GM12878 (cell line): Measurements from ENCODE around the gene TADA1. TPM values are rescaled to one million over a fixed set of nuclear protein-coding genes. Genes with fewer than 3 reads are reported as not detected.

Experiments
- ATAC-seq: fragments of 200-7000 bp; cut with Tn5 transposase; 3 replicates; pipeline ENCODE4 v1.9.1; 2020; ENCODE audit warnings: mild to moderate bottlenecking, moderate library complexity
- BruUV-seq: library from RNA; stranded (reverse); fragments of 400-500 nt; replicated peaks from 2 replicates; lab custom pipeline; 2021; lab: Mats Ljungman, UMichigan
- CTCF ChIA-PET: fragments of 300-600 bp; sonication (Branson Sonifier 250); formaldehyde crosslinking; extraction: SDS; loops from one replicate; lab custom pipeline; 2021; ENCODE audit warnings: inconsistent platforms; lab: Yijun Ruan, JAX
- POLR2A ChIA-PET: fragments of 350-600 bp; formaldehyde crosslinking; extraction: SDS; loops from one replicate; lab custom pipeline; 2021; ENCODE audit warnings: inconsistent platforms; lab: Charles Lee
- RAD21 ChIA-PET: fragments of 300-600 bp; sonication (Branson Sonifier 250); formaldehyde crosslinking; loops from one replicate; lab custom pipeline; 2023; ENCODE audit warnings: antibody characterized with exemption; ENCODE audit not compliant: unreplicated experiment; lab: Charles Lee
- SMC1A ChIA-PET: fragments of 300-600 bp; sonication (Branson Sonifier 250); formaldehyde crosslinking; loops from one replicate; lab custom pipeline; 2023; ENCODE audit not compliant: unreplicated experiment, uncharacterized antibody; lab: Charles Lee
- DNase-seq: peaks from one replicate; pipeline ENCODE4 v3.0.0-alpha.2; 2011; ENCODE audit warnings: low read depth, low spot score
- FAIRE-seq: peaks from 3 replicates; lab custom pipeline; 2011; peaks lifted over from hg19 to GRCh38; lab: Jason Lieb, UNC
- H2AFZ ChIP-seq: 2 replicates; pipeline ENCODE4 v1.6.0; 2011; ENCODE audit warnings: low read depth, low read length, control low read depth; ENCODE audit not compliant: control insufficient read depth
- H3K27ac ChIP-seq: 2 replicates; pipeline ENCODE4 v1.5.1; 2011; ENCODE audit warnings: control low read depth; ENCODE audit not compliant: control insufficient read depth, insufficient read depth
- H3K27me3 ChIP-seq, 2 experiments: replicated peaks in 1 of 2; 2 replicates each; pipeline versions ENCODE4 v1.6.0 to v1.6.1; 2011; ENCODE audit warnings: low read length in 1 of 2; ENCODE audit not compliant: control insufficient read depth in 2 of 2, insufficient read depth in 2 of 2
- H3K36me3 ChIP-seq, 2 experiments: 2 replicates each; pipeline ENCODE4 v1.5.1; 2011; ENCODE audit warnings: low read length in 1 of 2; ENCODE audit not compliant: control insufficient read depth in 2 of 2, insufficient read depth in 2 of 2
- H3K4me1 ChIP-seq: 2 replicates; pipeline ENCODE4 v1.6.1; 2011; ENCODE audit warnings: mild to moderate bottlenecking, low read length, moderate library complexity, mixed read lengths; ENCODE audit not compliant: control insufficient read depth, insufficient read depth
- H3K4me2 ChIP-seq: 2 replicates; pipeline ENCODE4 v1.6.0; 2011; ENCODE audit warnings: control low read depth; ENCODE audit not compliant: control insufficient read depth, insufficient read depth
- H3K4me3 ChIP-seq: fragments of 200-600 bp; sonication (generic); 2 replicates; pipeline ENCODE4 v1.5.1; 2016
- H3K79me2 ChIP-seq: 2 replicates; pipeline ENCODE4 v1.6.0; 2011; ENCODE audit warnings: low read length; ENCODE audit not compliant: control insufficient read depth, insufficient read depth
- H3K9ac ChIP-seq: 2 replicates; pipeline ENCODE4 v1.8.0; 2011; ENCODE audit warnings: low read length, control low read depth, mixed read lengths; ENCODE audit not compliant: control insufficient read depth, insufficient read depth
- H3K9me3 ChIP-seq: replicated peaks from 3 replicates; pipeline ENCODE4 v1.5.1; 2011; ENCODE audit warnings: mild to moderate bottlenecking, low read length; ENCODE audit not compliant: control insufficient read depth, insufficient read depth
- H4K20me1 ChIP-seq: 2 replicates; pipeline ENCODE4 v1.6.0; 2011; ENCODE audit not compliant: control insufficient read depth, insufficient read depth
- GABPA ChIP-seq: IDR thresholded peaks from 2 replicates; pipeline ENCODE4 v1.6.1; 2014; ENCODE audit warnings: antibody characterized with exemption, low read depth, mild to moderate bottlenecking, inconsistent platforms
- IRF4 ChIP-seq: IDR thresholded peaks from 2 replicates; pipeline ENCODE4 v1.6.1; 2011; ENCODE audit warnings: low read depth, low read length
- LARP7 ChIP-seq: fragments of 450-650 bp; IDR thresholded peaks from 2 replicates; pipeline ENCODE4 v1.6.1; 2017; ENCODE audit warnings: mild to moderate bottlenecking
- NR2C2 ChIP-seq: IDR thresholded peaks from 2 replicates; pipeline ENCODE4 v1.6.1; 2011; ENCODE audit warnings: borderline replicate concordance, low read depth; ENCODE audit not compliant: control insufficient read depth, insufficient read length
- PKNOX1 ChIP-seq: fragments of 450-650 bp; IDR thresholded peaks from 2 replicates; pipeline ENCODE4 v1.6.1; 2016; ENCODE audit warnings: mild to moderate bottlenecking
- PML ChIP-seq: IDR thresholded peaks from 2 replicates; pipeline ENCODE4 v1.6.1; 2012; ENCODE audit warnings: low read length, inconsistent platforms
- SUPT20H ChIP-seq: IDR thresholded peaks from 2 replicates; pipeline ENCODE4 v1.6.1; 2011; ENCODE audit warnings: low read depth, mild to moderate bottlenecking, low read length, moderate library complexity, borderline replicate concordance; ENCODE audit not compliant: control insufficient read depth
- WGBS: methylation state at CpG from one replicate; pipeline ENCODE4 v1.1.6; 2016; ENCODE audit warnings: low lambda C conversion rate; ENCODE audit not compliant: insufficient replicate concordance, insufficient coverage; ENCODE audit errors: missing lambda C conversion rate; 5-methylcytosine and 5-hydroxymethylcytosine counted together
- in situ Hi-C: fragments of 300-500 bp; cut with MboI; formaldehyde crosslinking; loops from 9 replicates; pipeline ENCODE4 v1.14.3; 2018; ENCODE audit warnings: mixed read lengths
- intact Hi-C: fragments of 100-400 bp; cut with micrococcal nuclease; formaldehyde crosslinking; loops from one replicate; pipeline ENCODE4 v1.14.2; 2022; ENCODE audit not compliant: unreplicated experiment
- polyA plus RNA-seq, 11 experiments: library from polyadenylated mRNA; depleted of rRNA in 4 of 11; unstranded in 6 of 11; stranded (reverse) in 5 of 11; fragments of >200 nt; fragmentation: Nextera tagmentation in 4 of 11; fragmentation: Illumina TruSeq in 1 of 11; extraction: Ambion mirVana in 4 of 11; extraction: Trizol in 1 of 11; gene quantifications; 1 replicate in 1 of 11; 2 replicates in 10 of 11; pipeline versions ENCODE4 v1.2.1 to v1.2.3, GENCODE V29; 2011 to 2016; ENCODE audit warnings: inconsistent platforms in 2 of 11, missing spikeins in 2 of 11, low read depth in 1 of 11
- total RNA-seq, 4 experiments: library from RNA; depleted of rRNA in 3 of 4; stranded (reverse); fragments of >200 nt in 3 of 4; fragmentation: Illumina TruSeq in 1 of 4; extraction: Trizol in 1 of 4; gene quantifications; 2 replicates each; pipeline versions ENCODE4 v1.2.1 to v1.2.3, GENCODE V29; 2013 to 2021

TADA1 gene
- total and polyA plus RNA-seq, 10 of the 15 experiments (the other 5 are each of a cell fraction or from before 2014, with no cell fraction given) = 15.2 to 38.6 (median 26.5) TPM

GRCh38 chr1:166865926-166866325, 10.1 kb downstream of the TADA1 start:
- no peak overlapping the region for H3K4me2 ChIP-seq
- no peak overlapping the region for H3K27ac ChIP-seq
- DNase-seq (no peak), FAIRE-seq (no peak), ATAC-seq (no peak)
- ChIA-PET CTCF (interaction anchor here (0.5 kb wide), 1 partner anchor 692 kb away, joined by 3 read pairs; no protein-coding TSS in a partner anchor), SMC1A (interaction anchor here (0.7 kb wide), 1 partner anchor 22 kb away, joined by 3 read pairs; no protein-coding TSS in a partner anchor), RAD21 (interaction anchor here (1.2 kb wide), 1 partner anchor 44 kb away, joined by 5 read pairs; no protein-coding TSS in a partner anchor), POLR2A (no interaction called here)
- peaks cover 13% of the 10 kb centered on the region for H3K4me1 ChIP-seq
- no peak overlapping the region for H2AFZ ChIP-seq
- TF ChIP-seq IRF4 = no peak
- TF ChIP-seq PKNOX1 = no peak
- TF ChIP-seq GABPA = no peak
- TF ChIP-seq SUPT20H = no peak
- no peak for TF ChIP-seq LARP7
- TF ChIP-seq PML = no peak
- TF ChIP-seq NR2C2 = no peak
- H3K9me3 ChIP-seq = no peaks in the 10 kb centered on the region
- peaks cover 7 to 12% of the 10 kb centered on the region in 2 experiments; a peak in 3 of 4 replicates for H3K36me3 ChIP-seq
- no peak overlapping the region for H3K4me3 ChIP-seq
- intact Hi-C loops (no loop called here), in situ Hi-C loops (no loop called here)
- no peaks in the 10 kb centered on the region for H3K27me3 ChIP-seq
- BruUV-seq = no TSS peak
- WGBS = 100% methylated on average over 5 of the region's 5 CpGs
- H3K9ac ChIP-seq = no peak overlapping the region
- H4K20me1 ChIP-seq = no peaks in the 10 kb centered on the region
- H3K79me2 ChIP-seq = peaks cover 17% of the 10 kb centered on the region
